OCI-LY1 (cell line): ENCODE results near the gene TEAD4.

Experiments used
- H2AFZ ChIP-seq: fragments of 200-600 bp; sonication (generic), shearing (Covaris generic); 2 replicates; pipeline ENCODE4 v1.6.0; 2014; ENCODE audit warnings: antibody characterized with exemption, mild to moderate bottlenecking, low read length
- H3F3A ChIP-seq: fragments of 200-600 bp; sonication (generic), shearing (Covaris generic); 2 replicates; pipeline ENCODE4 v1.6.0; 2014; ENCODE audit warnings: mild to moderate bottlenecking, antibody characterized with exemption, low read length, moderate library complexity; ENCODE audit not compliant: insufficient read depth
- H3K27ac ChIP-seq: fragments of 200-600 bp; sonication (generic); 2 replicates; pipeline ENCODE4 v1.5.1; 2014; ENCODE audit warnings: low read length, mixed run types, mild to moderate bottlenecking, low read depth; ENCODE audit not compliant: poor library complexity, severe bottlenecking
- H3K27me3 ChIP-seq: fragments of 200-600 bp; sonication (generic); 2 replicates; pipeline ENCODE4 v1.6.0; 2014; ENCODE audit warnings: antibody characterized with exemption, mild to moderate bottlenecking, low read length, moderate library complexity; ENCODE audit not compliant: insufficient read depth
- H3K36me3 ChIP-seq: fragments of 200-600 bp; sonication (generic); 2 replicates; pipeline ENCODE4 v1.6.1; 2014; ENCODE audit warnings: mild to moderate bottlenecking, antibody characterized with exemption, low read length, moderate library complexity, mixed read lengths; ENCODE audit not compliant: insufficient read depth
- H3K4me1 ChIP-seq: fragments of 200-600 bp; sonication (generic); 2 replicates; pipeline ENCODE4 v1.5.1; 2014; ENCODE audit warnings: mild to moderate bottlenecking, low read length, moderate library complexity; ENCODE audit not compliant: insufficient read depth, severe bottlenecking
- H3K4me2 ChIP-seq: fragments of 200-600 bp; sonication (generic), shearing (Covaris generic); 2 replicates; pipeline ENCODE4 v1.6.1; 2014; ENCODE audit warnings: low read length
- H3K4me3 ChIP-seq: fragments of 200-600 bp; sonication (generic); 2 replicates; pipeline ENCODE4 v1.5.1; 2014; ENCODE audit warnings: low read length, low read depth, mild to moderate bottlenecking, mixed read lengths; ENCODE audit not compliant: poor library complexity, severe bottlenecking
- H3K79me2 ChIP-seq: fragments of 200-600 bp; shearing (Covaris generic); 2 replicates; pipeline ENCODE4 v1.6.1; 2016; ENCODE audit warnings: mixed run types, low read length, mixed read lengths; ENCODE audit not compliant: insufficient read depth
- H3K9ac ChIP-seq: fragments of 200-600 bp; sonication (generic), shearing (Covaris generic); 2 replicates; pipeline ENCODE4 v1.6.1; 2014; ENCODE audit warnings: mild to moderate bottlenecking, low read length, mixed read lengths
- H3K9me2 ChIP-seq: fragments of 200-600 bp; sonication (generic), shearing (Covaris generic); 2 replicates; pipeline ENCODE4 v1.6.1; 2014; ENCODE audit warnings: low read depth, mild to moderate bottlenecking, low read length, mixed read lengths
- H3K9me3 ChIP-seq: fragments of 200-600 bp; shearing (Covaris generic); 2 replicates; pipeline ENCODE4 v1.6.1; 2014; ENCODE audit warnings: low read length, mixed read lengths
- H4K20me1 ChIP-seq: fragments of 200-600 bp; sonication (generic), shearing (Covaris generic); 2 replicates; pipeline ENCODE4 v1.6.0; 2016; ENCODE audit warnings: mild to moderate bottlenecking, low read length; ENCODE audit not compliant: insufficient read depth
- EZH2 ChIP-seq: fragments of 200-600 bp; sonication (generic), shearing (Covaris generic); IDR thresholded peaks from 2 replicates; pipeline ENCODE4 v1.8.0; 2017; ENCODE audit warnings: borderline replicate concordance, mixed run types, mild to moderate bottlenecking, antibody characterized with exemption, low read length, moderate library complexity, mixed read lengths
- TF ChIP-seq, protein P1 (sequence below): fragments of 200-600 bp; sonication (generic), shearing (Covaris generic); IDR thresholded peaks from 2 replicates; pipeline ENCODE4 v1.5.1; 2017; ENCODE audit warnings: mild to moderate bottlenecking, antibody characterized with exemption, low read length, moderate library complexity, mixed read lengths

TEAD4 gene

DNA sequence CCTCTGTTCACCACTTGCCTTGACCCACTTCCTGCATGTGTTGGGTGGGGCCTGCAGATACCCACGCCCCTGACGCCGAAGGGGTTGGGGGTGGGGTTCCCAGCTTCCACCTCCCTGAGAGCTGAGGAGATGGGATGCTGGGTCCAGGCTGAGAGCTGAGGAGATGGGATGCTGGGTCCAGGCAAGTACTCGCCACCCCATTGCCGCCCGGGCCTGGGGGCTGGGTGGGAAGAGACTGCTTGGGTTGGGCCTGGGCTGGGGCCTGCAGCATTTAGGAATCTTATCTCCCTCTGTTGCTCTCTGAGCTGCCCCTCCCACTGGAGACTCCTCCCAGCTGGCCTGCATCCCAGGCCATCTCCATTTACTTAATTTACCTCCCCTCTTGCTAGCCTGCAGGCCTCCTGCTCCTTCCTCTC lies 17.4 kb downstream of the TEAD4 start:
- Histone ChIP-seq H2AFZ (no peak overlapping the region), H3K4me1 (no peaks in the 10 kb centered on the region), H3K27me3 (no peaks in the 10 kb centered on the region), H3K36me3 (no peaks in the 10 kb centered on the region; the same call in 1 of the 2 replicates), H3F3A (no peaks in the 10 kb centered on the region), H3K27ac (no peak overlapping the region), H3K79me2 (no peaks in the 10 kb centered on the region), H3K9me3 (no peaks in the 10 kb centered on the region), H3K9ac (no peak overlapping the region), H3K4me2 (no peak overlapping the region), H4K20me1 (no peaks in the 10 kb centered on the region), H3K9me2 (no peaks in the 10 kb centered on the region), H3K4me3 (no peak overlapping the region)
- TF ChIP-seq, protein P1, sequence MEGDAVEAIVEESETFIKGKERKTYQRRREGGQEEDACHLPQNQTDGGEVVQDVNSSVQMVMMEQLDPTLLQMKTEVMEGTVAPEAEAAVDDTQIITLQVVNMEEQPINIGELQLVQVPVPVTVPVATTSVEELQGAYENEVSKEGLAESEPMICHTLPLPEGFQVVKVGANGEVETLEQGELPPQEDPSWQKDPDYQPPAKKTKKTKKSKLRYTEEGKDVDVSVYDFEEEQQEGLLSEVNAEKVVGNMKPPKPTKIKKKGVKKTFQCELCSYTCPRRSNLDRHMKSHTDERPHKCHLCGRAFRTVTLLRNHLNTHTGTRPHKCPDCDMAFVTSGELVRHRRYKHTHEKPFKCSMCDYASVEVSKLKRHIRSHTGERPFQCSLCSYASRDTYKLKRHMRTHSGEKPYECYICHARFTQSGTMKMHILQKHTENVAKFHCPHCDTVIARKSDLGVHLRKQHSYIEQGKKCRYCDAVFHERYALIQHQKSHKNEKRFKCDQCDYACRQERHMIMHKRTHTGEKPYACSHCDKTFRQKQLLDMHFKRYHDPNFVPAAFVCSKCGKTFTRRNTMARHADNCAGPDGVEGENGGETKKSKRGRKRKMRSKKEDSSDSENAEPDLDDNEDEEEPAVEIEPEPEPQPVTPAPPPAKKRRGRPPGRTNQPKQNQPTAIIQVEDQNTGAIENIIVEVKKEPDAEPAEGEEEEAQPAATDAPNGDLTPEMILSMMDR = no peak
- TF ChIP-seq EZH2 = no peak

DNA sequence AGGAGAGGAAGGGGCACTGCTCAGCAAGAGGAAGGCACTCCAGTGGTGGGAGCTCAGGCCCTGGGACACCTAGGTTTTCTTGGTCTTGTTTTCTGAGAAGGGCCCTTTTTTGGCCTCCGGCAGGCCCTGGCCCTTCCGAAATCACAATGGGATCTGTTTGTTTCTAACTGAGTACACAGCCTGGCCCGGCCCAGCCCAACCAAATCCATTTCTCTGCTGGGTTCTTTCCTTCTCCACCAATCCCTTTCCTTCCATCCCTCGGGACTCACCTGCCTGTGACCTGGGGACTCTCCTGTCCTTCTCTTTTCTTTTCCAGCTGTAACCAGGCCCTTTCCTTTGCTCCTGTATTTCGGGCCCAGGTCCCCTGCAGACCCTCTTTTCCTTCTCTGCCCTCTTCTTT lies 18.6 kb downstream of the TEAD4 start:
- TF ChIP-seq EZH2 = no peak
- TF ChIP-seq, protein P1 = no peak
- Histone ChIP-seq H4K20me1 (no peaks in the 10 kb centered on the region), H3K27me3 (no peaks in the 10 kb centered on the region)

DNA sequence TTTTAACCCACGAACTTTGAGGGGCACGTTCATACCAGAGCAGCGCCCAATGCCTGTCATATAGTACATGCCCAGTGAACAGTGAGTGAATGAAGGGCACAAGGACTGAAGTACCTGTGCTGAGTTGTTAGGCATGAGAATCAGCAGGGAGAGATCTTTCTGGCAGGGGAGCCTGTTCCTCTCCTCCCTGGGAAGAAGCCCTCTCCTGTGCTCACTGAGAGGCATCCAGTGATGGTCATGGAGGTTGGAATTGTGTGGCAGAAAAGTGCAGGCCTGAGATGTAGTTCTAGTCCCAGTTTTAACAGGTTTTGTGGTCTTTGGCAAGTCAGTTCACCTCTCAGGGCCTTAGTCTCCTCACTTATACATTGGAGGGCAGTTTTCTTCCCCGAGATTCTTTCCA lies 20.6 kb downstream of the TEAD4 start:
- no peaks in the 10 kb centered on the region for H3K9me2 ChIP-seq
- H3K4me3 ChIP-seq = no peak overlapping the region
- no peaks in the 10 kb centered on the region for H3K4me1 ChIP-seq
- no peak overlapping the region for H3K9ac ChIP-seq
- no peaks in the 10 kb centered on the region for H3K9me3 ChIP-seq
- H3K4me2 ChIP-seq = no peak overlapping the region
- no peaks in the 10 kb centered on the region for H3K79me2 ChIP-seq
- H3K27ac ChIP-seq = no peak overlapping the region
- no peak overlapping the region for H2AFZ ChIP-seq
- H3K36me3 ChIP-seq = no peaks in the 10 kb centered on the region
- TF ChIP-seq, protein P1 = no peak
- no peak for TF ChIP-seq EZH2
- H4K20me1 ChIP-seq = no peaks in the 10 kb centered on the region
- no peaks in the 10 kb centered on the region for H3F3A ChIP-seq
- no peaks in the 10 kb centered on the region for H3K27me3 ChIP-seq

More for the DNA sequence above, 18.6 kb downstream of the TEAD4 start:
- Histone ChIP-seq H3K9me3 (no peaks in the 10 kb centered on the region), H3K9ac (no peak overlapping the region), H3K79me2 (no peaks in the 10 kb centered on the region), H3K4me3 (no peak overlapping the region), H3K9me2 (no peaks in the 10 kb centered on the region), H3K4me1 (no peaks in the 10 kb centered on the region), H3K4me2 (no peak overlapping the region), H3F3A (no peaks in the 10 kb centered on the region), H3K27ac (no peak overlapping the region), H2AFZ (no peak overlapping the region), H3K36me3 (no peaks in the 10 kb centered on the region; the same call in 1 of the 2 replicates)
